Astrocyte (in vitro differentiated cells and primary cell): ENCODE data around the gene AMH.

Source experiments
- EZH2 ChIP-seq: IDR thresholded peaks from 2 replicates; pipeline ENCODE4 v1.6.1; 2012; ENCODE audit warnings: mild to moderate bottlenecking, low read length, inconsistent platforms; ENCODE audit not compliant: insufficient read depth
- TF ChIP-seq, protein P1 (sequence below): IDR thresholded peaks from 2 replicates; pipeline ENCODE4 v1.5.1; 2011; ENCODE audit warnings: low read depth, mild to moderate bottlenecking, inconsistent platforms, low read length, moderate library complexity; ENCODE audit not compliant: insufficient read depth

- no peak for TF ChIP-seq EZH2
- TF ChIP-seq, protein P1, sequence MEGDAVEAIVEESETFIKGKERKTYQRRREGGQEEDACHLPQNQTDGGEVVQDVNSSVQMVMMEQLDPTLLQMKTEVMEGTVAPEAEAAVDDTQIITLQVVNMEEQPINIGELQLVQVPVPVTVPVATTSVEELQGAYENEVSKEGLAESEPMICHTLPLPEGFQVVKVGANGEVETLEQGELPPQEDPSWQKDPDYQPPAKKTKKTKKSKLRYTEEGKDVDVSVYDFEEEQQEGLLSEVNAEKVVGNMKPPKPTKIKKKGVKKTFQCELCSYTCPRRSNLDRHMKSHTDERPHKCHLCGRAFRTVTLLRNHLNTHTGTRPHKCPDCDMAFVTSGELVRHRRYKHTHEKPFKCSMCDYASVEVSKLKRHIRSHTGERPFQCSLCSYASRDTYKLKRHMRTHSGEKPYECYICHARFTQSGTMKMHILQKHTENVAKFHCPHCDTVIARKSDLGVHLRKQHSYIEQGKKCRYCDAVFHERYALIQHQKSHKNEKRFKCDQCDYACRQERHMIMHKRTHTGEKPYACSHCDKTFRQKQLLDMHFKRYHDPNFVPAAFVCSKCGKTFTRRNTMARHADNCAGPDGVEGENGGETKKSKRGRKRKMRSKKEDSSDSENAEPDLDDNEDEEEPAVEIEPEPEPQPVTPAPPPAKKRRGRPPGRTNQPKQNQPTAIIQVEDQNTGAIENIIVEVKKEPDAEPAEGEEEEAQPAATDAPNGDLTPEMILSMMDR, result no peak
These were observed 21.5 kb downstream of the AMH start for GRCh38 chr19:2270423-2271233.
